Osteoblast (primary cell): ENCODE results near the gene VPS37C. TPM values are rescaled to one million over a fixed set of nuclear protein-coding genes. Genes with fewer than 3 reads are reported as not detected.

Experiments used
- DNase-seq: peaks from one replicate; pipeline ENCODE4 v3.0.0; 2011; ENCODE audit warnings: low spot score, mixed read lengths; ENCODE audit not compliant: insufficient read length; ENCODE audit errors: missing footprints
- H2AFZ ChIP-seq: 2 replicates; pipeline ENCODE4 v1.6.0; 2011; ENCODE audit warnings: mild to moderate bottlenecking, low read length
- H3K27ac ChIP-seq: 2 replicates; pipeline ENCODE4 v1.5.1; 2011; ENCODE audit warnings: mild to moderate bottlenecking, low read depth, low read length, moderate library complexity
- H3K27me3 ChIP-seq: 2 replicates; pipeline ENCODE4 v1.6.0; 2012; ENCODE audit warnings: mild to moderate bottlenecking, control low read depth, inconsistent platforms, low read length, moderate library complexity; ENCODE audit not compliant: insufficient read depth
- H3K36me3 ChIP-seq: 2 replicates; pipeline ENCODE4 v1.5.1; 2011; ENCODE audit warnings: mild to moderate bottlenecking, low read length, control low read depth, moderate library complexity; ENCODE audit not compliant: insufficient read depth
- H3K4me1 ChIP-seq: 2 replicates; pipeline ENCODE4 v1.5.1; 2011; ENCODE audit warnings: mild to moderate bottlenecking, low read length, control low read depth, moderate library complexity; ENCODE audit not compliant: insufficient read depth
- H3K4me2 ChIP-seq: 2 replicates; pipeline ENCODE4 v1.6.0; 2011; ENCODE audit warnings: mild to moderate bottlenecking, low read length; ENCODE audit not compliant: insufficient read depth
- H3K4me3 ChIP-seq: fragments of 200-600 bp; sonication (generic); 3 replicates; pipeline ENCODE4 v1.5.1; 2012; ENCODE audit warnings: mild to moderate bottlenecking, low read length, inconsistent platforms; ENCODE audit not compliant: insufficient read depth
- H3K79me2 ChIP-seq: 2 replicates; pipeline ENCODE4 v1.6.0; 2012; ENCODE audit warnings: mild to moderate bottlenecking, low read length, control low read depth, inconsistent platforms; ENCODE audit not compliant: insufficient read depth
- H3K9me3 ChIP-seq: 2 replicates; pipeline ENCODE4 v1.5.1; 2011; ENCODE audit warnings: low read depth, low read length, control low read depth
- H4K20me1 ChIP-seq: 2 replicates; pipeline ENCODE4 v1.6.0; 2012; ENCODE audit warnings: mild to moderate bottlenecking, low read length, control low read depth; ENCODE audit not compliant: insufficient read depth
- CTCF ChIP-seq: IDR thresholded peaks from 2 replicates; pipeline ENCODE4 v1.5.1; 2011; ENCODE audit warnings: mild to moderate bottlenecking, low read depth, low read length, moderate library complexity; ENCODE audit errors: extremely low read depth
- total RNA-seq: library from RNA; depleted of rRNA; stranded (reverse); fragments of >200 nt; gene quantifications from 2 replicates; pipeline ENCODE4 v1.2.3, GENCODE V29; 2012

VPS37C gene
- total RNA-seq, 1 donor: 19.2 TPM

GRCh38 chr11:61120099-61120705, 41.0 kb downstream of the VPS37C start:
- no peak overlapping the region for H3K4me3 ChIP-seq
- no peak for DNase-seq
- H3K36me3 ChIP-seq: no peaks in the 10 kb centered on the region
- H4K20me1 ChIP-seq: no peaks in the 10 kb centered on the region
- peaks cover 6% of the 10 kb centered on the region for H3K27me3 ChIP-seq
- no peaks in the 10 kb centered on the region for H3K4me1 ChIP-seq
- no peak overlapping the region for H2AFZ ChIP-seq
- H3K9me3 ChIP-seq: no peaks in the 10 kb centered on the region
- H3K27ac ChIP-seq: no peak overlapping the region
- no peaks in the 10 kb centered on the region for H3K79me2 ChIP-seq
- H3K4me2 ChIP-seq: no peak overlapping the region
- TF ChIP-seq CTCF: no peak

GRCh38 chr11:61119571-61119970, 41.7 kb downstream of the VPS37C start:
- H3K9me3 ChIP-seq: no peaks in the 10 kb centered on the region
- H3K4me3 ChIP-seq: no peak overlapping the region
- no peak overlapping the region for H3K4me2 ChIP-seq
- H3K79me2 ChIP-seq: no peaks in the 10 kb centered on the region
- H3K36me3 ChIP-seq: no peaks in the 10 kb centered on the region
- DNase-seq: no peak
- H2AFZ ChIP-seq: no peak overlapping the region
- H4K20me1 ChIP-seq: no peaks in the 10 kb centered on the region
- TF ChIP-seq CTCF: no peak
- no peak overlapping the region for H3K27ac ChIP-seq
- H3K4me1 ChIP-seq: no peaks in the 10 kb centered on the region
- H3K27me3 ChIP-seq: no peaks in the 10 kb centered on the region

- no peak for TF ChIP-seq CTCF
- Histone ChIP-seq H3K27me3 (no peaks in the 10 kb centered on the region), H3K79me2 (no peaks in the 10 kb centered on the region), H3K9me3 (no peaks in the 10 kb centered on the region), H3K27ac (no peak overlapping the region), H2AFZ (no peak overlapping the region), H4K20me1 (no peaks in the 10 kb centered on the region), H3K4me1 (no peaks in the 10 kb centered on the region), H3K4me2 (no peak overlapping the region), H3K36me3 (no peaks in the 10 kb centered on the region), H3K4me3 (no peak overlapping the region)
- DNase-seq: no peak
These were observed 42.2 kb downstream of the VPS37C start for GRCh38 chr11:61119055-61119454.

GRCh38 chr11:61118406-61118805, 42.8 kb downstream of the VPS37C start:
- no peak for DNase-seq
- no peaks in the 10 kb centered on the region for H3K4me1 ChIP-seq
- no peaks in the 10 kb centered on the region for H3K36me3 ChIP-seq
- no peaks in the 10 kb centered on the region for H3K27me3 ChIP-seq
- H3K9me3 ChIP-seq: no peaks in the 10 kb centered on the region
- no peak overlapping the region for H3K27ac ChIP-seq
- no peak overlapping the region for H3K4me2 ChIP-seq
- no peak overlapping the region for H3K4me3 ChIP-seq
- H2AFZ ChIP-seq: no peak overlapping the region
- no peak for TF ChIP-seq CTCF
- no peaks in the 10 kb centered on the region for H3K79me2 ChIP-seq
- no peaks in the 10 kb centered on the region for H4K20me1 ChIP-seq
